Peyer's patch (tissue), 4 donors: Measurements from ENCODE around the gene MAP2K2. TPM values are rescaled to one million over a fixed set of nuclear protein-coding genes. Genes with fewer than 3 reads are reported as not detected.
A peak's percentile ranks its signal among the peaks of the same experiment; 100 is the strongest.

ENCODE experiments used
- DNase-seq, 3 donors: peaks; one replicate each; pipeline ENCODE4 v3.0.0-alpha.2; 2017 to 2019
- H3K27ac ChIP-seq, 4 donors: fragments of 200-600 bp; sonication (generic); one replicate each; pipeline ENCODE4 v1.5.1; 2016 to 2019
- H3K27me3 ChIP-seq, 2 donors: fragments of 200-600 bp; sonication (generic); one replicate each; pipeline ENCODE4 v1.5.1; 2019
- H3K36me3 ChIP-seq, 3 donors: fragments of 200-600 bp; sonication (generic); one replicate each; pipeline ENCODE4 v1.5.1; 2016 to 2019
- H3K4me1 ChIP-seq, 4 donors: fragments of 200-600 bp; sonication (generic); one replicate each; pipeline ENCODE4 v1.5.1; 2016 to 2019
- H3K4me3 ChIP-seq, 4 donors: fragments of 200-600 bp; sonication (generic); 1 replicate in 3 of 4; 2 replicates in 1 of 4; pipeline ENCODE4 v1.5.1; 2016 to 2019; ENCODE audit warnings: mild to moderate bottlenecking in 1 of 4
- H3K9me3 ChIP-seq, 4 donors: fragments of 200-600 bp; sonication (generic); one replicate each; pipeline ENCODE4 v1.5.1; 2016 to 2019; ENCODE audit warnings: mild to moderate bottlenecking in 1 of 4
- CTCF ChIP-seq, 6 experiments: fragments of 450-650 bp in 4 of 6; fragments of 200-600 bp in 2 of 6; sonication (generic) in 1 of 6; IDR thresholded peaks; one replicate each; pipeline ENCODE4 v1.5.1; 2017 to 2019; ENCODE audit warnings: antibody characterized with exemption in 6 of 6, mild to moderate bottlenecking in 3 of 6, moderate library complexity in 1 of 6
- POLR2A ChIP-seq, 2 donors: fragments of 450-650 bp; IDR thresholded peaks; one replicate each; pipeline ENCODE4 v1.5.1; 2017; ENCODE audit warnings: antibody characterized with exemption in 2 of 2, mild to moderate bottlenecking in 2 of 2, moderate library complexity in 2 of 2
- total RNA-seq, 4 donors: library from RNA; depleted of rRNA; stranded (reverse); fragments of >200 nt; gene quantifications; one replicate each; pipeline ENCODE4 v1.1.0, GENCODE V29; 2016

The MAP2K2 gene
- total RNA-seq, 4 donors from 2014 or later = 168 to 283 (median 220) TPM

DNA sequence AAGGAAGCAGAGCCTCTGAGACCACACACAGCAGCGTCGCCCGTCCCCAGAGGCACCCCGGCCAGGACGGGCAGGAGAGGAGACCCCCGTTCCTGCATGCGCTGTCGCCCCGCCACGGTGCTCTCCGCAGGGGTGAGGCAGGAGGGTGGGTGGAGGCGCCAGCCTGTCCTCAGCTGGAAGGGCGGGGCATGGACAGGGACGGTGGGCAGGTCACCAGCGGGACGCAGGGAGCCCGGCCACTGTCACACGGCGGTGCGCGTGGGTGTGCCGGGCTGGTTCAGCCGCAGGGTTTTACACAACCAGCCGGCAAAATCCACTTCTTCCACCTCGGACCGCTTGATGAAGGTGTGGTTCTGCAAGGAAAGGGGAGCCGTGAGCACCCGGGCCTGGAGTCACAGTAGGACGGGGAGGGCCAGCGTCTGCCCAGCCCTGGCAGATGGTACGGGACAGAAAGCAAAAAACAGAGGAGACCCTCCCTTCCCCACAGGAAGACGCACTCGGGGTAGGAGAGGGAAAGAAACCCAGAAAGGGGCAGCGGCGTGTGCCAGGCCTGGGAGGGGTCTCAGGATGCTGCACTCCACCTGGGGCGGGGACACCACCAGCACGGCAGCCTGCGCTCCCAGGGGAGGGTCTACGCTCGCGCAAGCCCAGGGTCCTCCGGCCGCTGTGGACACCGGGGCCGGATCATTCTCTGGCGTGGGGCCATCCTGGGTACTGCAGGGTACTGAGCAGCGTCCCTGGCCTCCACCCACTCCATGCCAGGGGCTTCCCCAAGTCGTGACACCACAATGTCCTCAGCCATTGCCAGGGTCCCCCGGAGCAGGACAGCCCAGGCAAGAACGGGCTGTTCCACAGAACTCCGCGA, 33.3 kb downstream of the MAP2K2 start:
- TF ChIP-seq POLR2A (IDR thresholded peaks at IDR 0.05) = no peak
- no peak for TF ChIP-seq CTCF (IDR thresholded peaks at IDR 0.05)
- no peak overlapping the region for H3K27ac ChIP-seq
- no peaks in the 10 kb centered on the region for H3K27me3 ChIP-seq
- peaks cover 0 to 56% (median 0%) of the 10 kb centered on the region in 3 donors for H3K36me3 ChIP-seq
- no peak for DNase-seq
- peaks cover 0 to 25% (median 5%) of the 10 kb centered on the region in 4 donors for H3K4me1 ChIP-seq
- H3K4me3 ChIP-seq = no peak overlapping the region
- H3K9me3 ChIP-seq = no peaks in the 10 kb centered on the region

- Histone ChIP-seq H3K27ac (peak overlapping the region; percentile 60 to 66 (median 64)), H3K27me3 (no peaks in the 10 kb centered on the region), H3K4me3 (no peak overlapping the region), H3K4me1 (peaks cover 0 to 22% (median 5%) of the 10 kb centered on the region in 4 donors), H3K36me3 (peaks cover 0 to 53% (median 0%) of the 10 kb centered on the region in 3 donors), H3K9me3 (no peaks in the 10 kb centered on the region)
- TF ChIP-seq CTCF (IDR thresholded peaks at IDR 0.05) (no peak), POLR2A (IDR thresholded peaks at IDR 0.05) (no peak)
- no peak for DNase-seq
These were observed 34.0 kb downstream of the MAP2K2 start for GRCh38 chr19:4089946-4090345.

DNA sequence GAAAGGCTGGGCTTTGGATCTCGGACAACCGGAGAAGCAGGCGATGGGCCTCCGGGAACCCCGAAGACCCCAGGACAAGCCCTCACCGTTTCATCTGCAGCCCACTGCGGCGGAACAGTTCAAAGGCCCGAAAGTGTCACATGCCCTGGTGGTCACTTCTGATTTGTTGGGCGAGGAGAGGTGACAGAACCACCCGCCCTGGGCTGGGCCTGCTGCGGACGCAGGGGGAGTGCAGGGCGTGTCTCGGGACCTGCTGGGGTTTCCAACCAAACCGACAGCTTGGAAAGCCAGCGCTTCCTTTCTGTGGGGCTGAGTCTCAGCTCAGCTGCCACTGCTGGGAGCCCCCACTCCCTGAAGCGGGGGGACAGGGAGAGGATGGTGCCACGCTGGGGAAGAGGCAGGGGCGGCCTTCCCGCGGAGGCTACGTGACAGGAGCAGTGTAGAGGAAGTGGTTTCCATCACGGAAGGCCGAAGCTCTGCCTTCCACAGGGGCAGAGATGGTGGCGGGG, 34.5 kb downstream of the MAP2K2 start:
- Histone ChIP-seq H3K36me3 (peaks cover 0 to 48% (median 0%) of the 10 kb centered on the region in 3 donors), H3K4me1 (peaks cover 3 to 25% (median 6%) of the 10 kb centered on the region in 4 donors), H3K9me3 (no peaks in the 10 kb centered on the region), H3K4me3 (peak overlapping the region in 1 of 4 donors; percentile 22), H3K27ac (peak overlapping the region; percentile 60 to 66 (median 64)), H3K27me3 (no peaks in the 10 kb centered on the region)
- DNase-seq = peak in 2 of 3 donors; percentile 38 to 67
- TF ChIP-seq CTCF (IDR thresholded peaks at IDR 0.05) = no peak
- TF ChIP-seq POLR2A (IDR thresholded peaks at IDR 0.05) = no peak

- H3K9me3 ChIP-seq = no peaks in the 10 kb centered on the region
- DNase-seq = peak in 2 of 3 donors; percentile 36 to 69
- peaks cover 6 to 30% (median 10%) of the 10 kb centered on the region in 4 donors for H3K4me1 ChIP-seq
- H3K4me3 ChIP-seq = peak overlapping the region in 1 of 4 donors; percentile 22
- TF ChIP-seq CTCF (IDR thresholded peaks at IDR 0.05) (no peak), POLR2A (IDR thresholded peaks at IDR 0.05) (no peak)
- peaks cover 0 to 43% (median 0%) of the 10 kb centered on the region in 3 donors for H3K36me3 ChIP-seq
- H3K27me3 ChIP-seq = no peaks in the 10 kb centered on the region
- H3K27ac ChIP-seq = peak overlapping the region; percentile 60 to 66 (median 64)
These were observed 34.9 kb downstream of the MAP2K2 start for GRCh38 chr19:4088975-4089374.

- Histone ChIP-seq H3K27me3 (no peaks in the 10 kb centered on the region), H3K4me1 (peaks cover 8 to 38% (median 16%) of the 10 kb centered on the region in 4 donors), H3K4me3 (no peak overlapping the region), H3K27ac (peak overlapping the region in 3 of 4 donors; percentile 19 to 52 (median 30)), H3K36me3 (peaks cover 0 to 35% (median 0%) of the 10 kb centered on the region in 3 donors), H3K9me3 (no peaks in the 10 kb centered on the region)
- no peak for DNase-seq
- no peak for TF ChIP-seq CTCF (IDR thresholded peaks at IDR 0.05)
- TF ChIP-seq POLR2A (IDR thresholded peaks at IDR 0.05) = no peak
These were observed 35.9 kb downstream of the MAP2K2 start for GRCh38 chr19:4087787-4088679.
